ENCODE data around the gene CCT4. TPM values are rescaled to one million over a fixed set of nuclear protein-coding genes. Genes with fewer than 3 reads are reported as not detected.
A peak's percentile ranks its signal among the peaks of the same experiment; 100 is the strongest.
"Not testable (repeated sequence)": the region's sequence is repeated elsewhere in the genome, so short reads cannot be mapped to it uniquely, and the experiment has no call there.

CCT4 gene
- total RNA-seq, 2 donors from 2014 or later = 33.3 to 67.5 TPM

GRCh38 chr2:61876400-61876799 lies 12.1 kb downstream of the CCT4 start:
- Histone ChIP-seq H3K9me3 (no peaks in the 10 kb centered on the region), H3K4me3 (no peak overlapping the region), H3K27ac (no peak overlapping the region), H3K27me3 (no peaks in the 10 kb centered on the region), H3K4me1 (no peaks in the 10 kb centered on the region), H3K36me3 (replicated peaks in 1 of 2; ENCODE audit: insufficient read depth in 1 of 2, low read depth in 2 of 2) (peaks cover 15 to 57% of the 10 kb centered on the region in 2 donors)
- intact Hi-C loops (cut with DNase I) = loop anchor here (10.0 kb wide), 1 partner anchor 382 kb away; no protein-coding TSS in a partner anchor
- no peak for DNase-seq
- no peak for ATAC-seq
- 92 to 93% methylated on average over 1 of the region's 1 CpG for WGBS, 2 donors
- no peak for TF ChIP-seq POLR2A (IDR thresholded peaks at IDR 0.05)
- TF ChIP-seq CTCF (IDR thresholded peaks at IDR 0.05) = no peak

- H3K4me1 ChIP-seq; H3K27me3 ChIP-seq; intact Hi-C loops (cut with DNase I); DNase-seq; H3K27ac ChIP-seq; H3K9me3 ChIP-seq; ATAC-seq; H3K4me3 ChIP-seq: not testable (repeated sequence)
- WGBS, 2 donors = 94 to 100% methylated on average over 14 of the region's 14 CpGs
- H3K36me3 ChIP-seq (replicated peaks in 1 of 2; ENCODE audit: insufficient read depth in 1 of 2, low read depth in 2 of 2) = peaks cover 7 to 17% of the 10 kb centered on the region in 2 donors
These were observed 21.9 kb downstream of the CCT4 start for GRCh38 chr2:61866482-61867089.

- intact Hi-C loops (cut with DNase I) = no loop called here
- H3K9me3 ChIP-seq = no peaks in the 10 kb centered on the region
These were observed 26.4 kb downstream of the CCT4 start for GRCh38 chr2:61862085-61862484.

GRCh38 chr2:61857224-61857623 lies 31.2 kb downstream of the CCT4 start:
- no peak overlapping the region for H3K4me3 ChIP-seq
- ATAC-seq = no peak
- H3K36me3 ChIP-seq (replicated peaks in 1 of 2; ENCODE audit: insufficient read depth in 1 of 2, low read depth in 2 of 2) = no peaks in the 10 kb centered on the region
- TF ChIP-seq POLR2A (IDR thresholded peaks at IDR 0.05) (no peak), CTCF (IDR thresholded peaks at IDR 0.05) (no peak)
- H3K9me3 ChIP-seq = no peaks in the 10 kb centered on the region
- no peaks in the 10 kb centered on the region for H3K27me3 ChIP-seq
- intact Hi-C loops (cut with DNase I) = no loop called here
- H3K27ac ChIP-seq = no peak overlapping the region
- 85 to 88% methylated on average over 3 of the region's 3 CpGs for WGBS, 2 donors
- no peak for DNase-seq
- peaks cover 4% of the 10 kb centered on the region for H3K4me1 ChIP-seq

More at GRCh38 chr2:61862085-61862484, 26.4 kb downstream of the CCT4 start:
- WGBS, 2 donors = 92 to 99% methylated on average over 5 of the region's 5 CpGs
- Histone ChIP-seq H3K36me3 (replicated peaks in 1 of 2; ENCODE audit: insufficient read depth in 1 of 2, low read depth in 2 of 2) (peaks cover 2 to 4% of the 10 kb centered on the region in 2 donors), H3K4me1 (no peaks in the 10 kb centered on the region), H3K27ac (no peak overlapping the region), H3K27me3 (no peaks in the 10 kb centered on the region), H3K4me3 (no peak overlapping the region)
- TF ChIP-seq POLR2A (IDR thresholded peaks at IDR 0.05) (no peak), CTCF (IDR thresholded peaks at IDR 0.05) (no peak)
- ATAC-seq (no peak), DNase-seq (no peak)

GRCh38 chr2:61855318-61855613 lies 33.2 kb downstream of the CCT4 start:
- Histone ChIP-seq H3K4me3 (peak overlapping the region; percentile 41 to 44), H3K4me1 (peaks cover 4% of the 10 kb centered on the region), H3K9me3 (no peaks in the 10 kb centered on the region), H3K27me3 (no peaks in the 10 kb centered on the region), H3K27ac (peak overlapping the region; percentile 61 to 95 (median 84)), H3K36me3 (replicated peaks in 1 of 2; ENCODE audit: insufficient read depth in 1 of 2, low read depth in 2 of 2) (no peaks in the 10 kb centered on the region)
- ATAC-seq = peak; percentile 8
- peak in 1 of 4 donors; percentile 60 for DNase-seq
- intact Hi-C loops (cut with DNase I) = no loop called here
- TF ChIP-seq CTCF (IDR thresholded peaks at IDR 0.05) = no peak
- no peak for TF ChIP-seq POLR2A (IDR thresholded peaks at IDR 0.05)
- WGBS, 2 donors = 20 to 22% methylated on average over 7 to 9 of the region's 9 CpGs
